ENCODE data around the gene GPR3. TPM values are rescaled to one million over a fixed set of nuclear protein-coding genes. Genes with fewer than 3 reads are reported as not detected.

GPR3 gene
- total RNA-seq, 1 experiment from 2014 or later: 4.7 TPM

GRCh38 chr1:27374362-27375086 lies 17.9 kb upstream of the GPR3 start, which contains the start of gene FCN3:
Gene FCN3, minus strand, starts transcription at chr1:27374824. Its CDS starts 6 bp downstream, at chr1:27374818.
- ChIA-PET POLR2A (ENCODE audit: unreplicated experiment) (no interaction called here), CTCF (no interaction called here)
- Histone ChIP-seq H3K27ac (ENCODE audit: low read length) (no peak within 1 kb of the TSS), H3K9me3 (ENCODE audit: low read length) (no peaks in the 10 kb centered on the region), H3K9me2 (replicated peaks; ENCODE audit: low read length) (no peaks in the 10 kb centered on the region), H4K20me1 (ENCODE audit: low read length) (no peaks in the 10 kb centered on the region), H3K79me2 (ENCODE audit: low read length) (no peaks in the 10 kb centered on the region), H3K4me1 (ENCODE audit: insufficient read depth, low read length) (no peaks in the 10 kb centered on the region), H3K36me3 (ENCODE audit: low read depth, low read length) (no peaks in the 10 kb centered on the region), H3K4me3 (ENCODE audit: low read length) (no peak within 1 kb of the TSS), H3F3A (ENCODE audit: low read length, unreplicated experiment) (no peaks in the 10 kb centered on the region), H3K27me3 (ENCODE audit: low read length) (no peaks in the 10 kb centered on the region), H3K9ac (ENCODE audit: low read length) (no peak within 1 kb of the TSS), H3K4me2 (ENCODE audit: low read length) (no peak within 1 kb of the TSS), H2AFZ (ENCODE audit: low read length) (no peak within 1 kb of the TSS)
- no peak for DNase-seq
- ATAC-seq: no peak
- TF ChIP-seq, protein P1, sequence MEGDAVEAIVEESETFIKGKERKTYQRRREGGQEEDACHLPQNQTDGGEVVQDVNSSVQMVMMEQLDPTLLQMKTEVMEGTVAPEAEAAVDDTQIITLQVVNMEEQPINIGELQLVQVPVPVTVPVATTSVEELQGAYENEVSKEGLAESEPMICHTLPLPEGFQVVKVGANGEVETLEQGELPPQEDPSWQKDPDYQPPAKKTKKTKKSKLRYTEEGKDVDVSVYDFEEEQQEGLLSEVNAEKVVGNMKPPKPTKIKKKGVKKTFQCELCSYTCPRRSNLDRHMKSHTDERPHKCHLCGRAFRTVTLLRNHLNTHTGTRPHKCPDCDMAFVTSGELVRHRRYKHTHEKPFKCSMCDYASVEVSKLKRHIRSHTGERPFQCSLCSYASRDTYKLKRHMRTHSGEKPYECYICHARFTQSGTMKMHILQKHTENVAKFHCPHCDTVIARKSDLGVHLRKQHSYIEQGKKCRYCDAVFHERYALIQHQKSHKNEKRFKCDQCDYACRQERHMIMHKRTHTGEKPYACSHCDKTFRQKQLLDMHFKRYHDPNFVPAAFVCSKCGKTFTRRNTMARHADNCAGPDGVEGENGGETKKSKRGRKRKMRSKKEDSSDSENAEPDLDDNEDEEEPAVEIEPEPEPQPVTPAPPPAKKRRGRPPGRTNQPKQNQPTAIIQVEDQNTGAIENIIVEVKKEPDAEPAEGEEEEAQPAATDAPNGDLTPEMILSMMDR (conservative IDR thresholded peaks at IDR 0.05; ENCODE audit: low read depth, low read length): no peak
- TF ChIP-seq EZH2 (IDR thresholded peaks at IDR 0.05; ENCODE audit: low read length, unreplicated experiment) (no peak), EZH2phosphoT487 (IDR thresholded peaks at IDR 0.05; ENCODE audit: borderline replicate concordance, low read length) (no peak)
- BruUV-seq (replicated peaks): no TSS peak
- intact Hi-C loops (cut with micrococcal nuclease): no loop called here

DNA sequence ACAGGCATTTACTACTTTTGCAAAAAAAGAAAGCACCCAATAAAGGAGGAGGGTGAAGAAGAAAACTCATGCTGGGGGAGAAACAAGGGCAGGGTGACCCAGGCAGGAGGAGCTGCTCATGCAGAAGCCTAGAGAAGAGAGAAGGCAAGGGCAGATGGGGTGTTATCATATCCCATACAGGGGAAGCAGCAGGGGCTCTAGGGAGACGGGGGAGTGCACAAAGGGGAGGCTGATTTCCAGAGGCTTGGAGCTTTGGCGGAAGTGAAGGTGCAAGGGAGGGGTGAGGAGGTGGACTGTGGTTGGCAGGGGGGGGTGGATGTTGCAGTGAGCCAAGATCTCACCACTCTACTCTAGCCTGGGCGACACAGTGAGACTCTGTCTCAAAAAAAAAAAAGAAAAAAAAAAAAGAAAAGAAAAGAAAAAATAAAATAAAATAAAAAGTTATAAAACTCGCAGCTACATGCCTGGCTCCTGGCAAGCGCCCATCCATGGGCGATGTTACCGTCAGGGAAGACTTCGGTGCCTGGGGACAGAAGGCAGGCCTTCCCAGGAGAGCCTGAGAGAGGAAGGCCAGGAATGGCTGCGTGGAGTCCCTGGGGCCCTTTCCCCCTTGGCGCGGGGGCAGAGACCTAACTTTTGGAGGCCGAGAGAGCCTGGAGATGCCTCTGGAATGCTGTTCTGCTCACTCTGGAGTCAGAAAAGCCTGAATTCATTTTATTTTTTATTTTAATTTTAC lies 14.5 kb upstream of the GPR3 start:
- BruUV-seq (replicated peaks): no TSS peak
- Histone ChIP-seq H3K9me2 (replicated peaks; ENCODE audit: low read length) (no peaks in the 10 kb centered on the region), H3K9ac (ENCODE audit: low read length) (no peak overlapping the region), H3K27me3 (ENCODE audit: low read length) (no peaks in the 10 kb centered on the region), H2AFZ (ENCODE audit: low read length) (no peak overlapping the region), H3K79me2 (ENCODE audit: low read length) (no peaks in the 10 kb centered on the region), H3K4me1 (ENCODE audit: insufficient read depth, low read length) (no peaks in the 10 kb centered on the region), H3K27ac (ENCODE audit: low read length) (no peak overlapping the region), H3K4me3 (ENCODE audit: low read length) (no peak overlapping the region), H3K36me3 (ENCODE audit: low read depth, low read length) (no peaks in the 10 kb centered on the region), H3K9me3 (ENCODE audit: low read length) (no peaks in the 10 kb centered on the region), H3K4me2 (ENCODE audit: low read length) (no peak overlapping the region), H3F3A (ENCODE audit: low read length, unreplicated experiment) (no peaks in the 10 kb centered on the region), H4K20me1 (ENCODE audit: low read length) (no peaks in the 10 kb centered on the region)
- ChIA-PET CTCF (no interaction called here), POLR2A (ENCODE audit: unreplicated experiment) (no interaction called here)
- no peak for TF ChIP-seq EZH2phosphoT487 (IDR thresholded peaks at IDR 0.05; ENCODE audit: borderline replicate concordance, low read length)
- no peak for TF ChIP-seq EZH2 (IDR thresholded peaks at IDR 0.05; ENCODE audit: low read length, unreplicated experiment)
- TF ChIP-seq, protein P1 (conservative IDR thresholded peaks at IDR 0.05; ENCODE audit: low read depth, low read length): no peak
- DNase-seq: no peak
- intact Hi-C loops (cut with micrococcal nuclease): no loop called here
- ATAC-seq: no peak

All from PC-3 (cell line).